Neural progenitor cell (in vitro differentiated cells): ENCODE data around the gene SIX3. TPM values are rescaled to one million over a fixed set of nuclear protein-coding genes. Genes with fewer than 3 reads are reported as not detected.

ENCODE experiments used
- DNase-seq: peaks from one replicate; pipeline ENCODE4 v3.0.0-alpha.2; 2016; ENCODE audit warnings: low spot score
- H2AFZ ChIP-seq: fragments of 200-600 bp; sonication (generic); replicated peaks from 2 replicates; pipeline ENCODE4 v1.6.1; 2016; ENCODE audit warnings: antibody characterized with exemption
- H3F3A ChIP-seq: fragments of 200-600 bp; sonication (generic); 2 replicates; pipeline ENCODE4 v1.6.1; 2016; ENCODE audit warnings: antibody characterized with exemption, low read depth
- H3K27ac ChIP-seq: fragments of 200-600 bp; sonication (generic); 2 replicates; pipeline ENCODE4 v1.5.1; 2016; ENCODE audit warnings: mild to moderate bottlenecking
- H3K27me3 ChIP-seq: fragments of 200-600 bp; sonication (generic); 2 replicates; pipeline ENCODE4 v1.6.1; 2016; ENCODE audit warnings: mild to moderate bottlenecking, moderate library complexity
- H3K36me3 ChIP-seq: fragments of 200-600 bp; sonication (generic); 2 replicates; pipeline ENCODE4 v1.5.1; 2016
- H3K4me1 ChIP-seq: fragments of 200-600 bp; sonication (generic); 2 replicates; pipeline ENCODE4 v1.6.1; 2016; ENCODE audit warnings: mixed run types
- H3K4me2 ChIP-seq: fragments of 200-600 bp; sonication (generic); 2 replicates; pipeline ENCODE4 v1.6.1; 2016
- H3K4me3 ChIP-seq: fragments of 200-600 bp; sonication (generic); 2 replicates; pipeline ENCODE4 v1.5.1; 2016
- H3K79me2 ChIP-seq: fragments of 200-600 bp; sonication (generic); 2 replicates; pipeline ENCODE4 v1.6.1; 2016; ENCODE audit warnings: low read depth
- H3K9ac ChIP-seq: fragments of 200-600 bp; sonication (generic); 2 replicates; pipeline ENCODE4 v1.6.1; 2016
- H3K9me3 ChIP-seq: fragments of 200-600 bp; sonication (generic); 2 replicates; pipeline ENCODE4 v1.5.1; 2016; ENCODE audit warnings: low read depth
- H4K20me1 ChIP-seq: fragments of 200-600 bp; sonication (generic); 2 replicates; pipeline ENCODE4 v1.6.1; 2016; ENCODE audit warnings: low read depth
- H3K27ac Mint-ChIP-seq: 3 replicates; pipeline ENCODE4 v1.8.0; 2021; ENCODE audit warnings: mixed read lengths
- H3K27me3 Mint-ChIP-seq: 2 replicates; pipeline ENCODE4 v1.8.0; 2022; ENCODE audit warnings: low read depth, mild to moderate bottlenecking, inconsistent platforms, moderate library complexity, mixed read lengths; ENCODE audit not compliant: insufficient read depth
- H3K36me3 Mint-ChIP-seq: 3 replicates; pipeline ENCODE4 v1.8.0; 2021; ENCODE audit warnings: mixed read lengths
- H3K4me1 Mint-ChIP-seq: 3 replicates; pipeline ENCODE4 v1.8.0; 2021; ENCODE audit warnings: mixed read lengths
- H3K4me3 Mint-ChIP-seq: 3 replicates; pipeline ENCODE4 v1.8.0; 2021; ENCODE audit warnings: mild to moderate bottlenecking, moderate library complexity, mixed read lengths
- H3K9me3 Mint-ChIP-seq: 3 replicates; pipeline ENCODE4 v1.8.0; 2020; ENCODE audit warnings: mixed read lengths
- CTCF ChIP-seq: fragments of 200-600 bp; sonication (generic); IDR thresholded peaks from 2 replicates; pipeline ENCODE4 v1.5.1; 2017; ENCODE audit warnings: antibody characterized with exemption, mild to moderate bottlenecking
- EZH2 ChIP-seq: fragments of 200-600 bp; sonication (generic); IDR thresholded peaks from 2 replicates; pipeline ENCODE4 v1.6.1; 2017; ENCODE audit warnings: antibody characterized with exemption, mild to moderate bottlenecking, moderate library complexity
- EZH2phosphoT487 ChIP-seq: fragments of 200-600 bp; sonication (generic); IDR thresholded peaks from 2 replicates; pipeline ENCODE4 v1.6.1; 2017; ENCODE audit warnings: antibody characterized with exemption
- total RNA-seq: library from RNA; depleted of rRNA; stranded (reverse); fragments of >200 nt; gene quantifications from 2 replicates; pipeline ENCODE4 v1.2.3, GENCODE V29; 2015; ENCODE audit warnings: low replicate concordance

SIX3 gene
- total RNA-seq, 1 donor from 2014 or later = 14.5 TPM

GRCh38 chr2:44929159-44929734 lies 12.3 kb upstream of the SIX3 start:
- H3K4me3 Mint-ChIP-seq = no peak overlapping the region
- H3K36me3 Mint-ChIP-seq = no peaks in the 10 kb centered on the region
- DNase-seq = no peak
- H3K27ac Mint-ChIP-seq = no peak overlapping the region
- H3F3A ChIP-seq = peaks cover 81% of the 10 kb centered on the region
- H3K9me3 Mint-ChIP-seq = peaks cover 8% of the 10 kb centered on the region
- H3K9me3 ChIP-seq = no peaks in the 10 kb centered on the region
- H3K4me1 Mint-ChIP-seq = peaks cover 31% of the 10 kb centered on the region
- H3K36me3 ChIP-seq = no peaks in the 10 kb centered on the region
- no peak overlapping the region for H2AFZ ChIP-seq
- H3K27me3 ChIP-seq = peaks cover 97% of the 10 kb centered on the region
- H3K27ac ChIP-seq = no peak overlapping the region
- peaks cover 85% of the 10 kb centered on the region for H4K20me1 ChIP-seq
- H3K27me3 Mint-ChIP-seq = peaks cover 85% of the 10 kb centered on the region
- H3K4me1 ChIP-seq = peaks cover 91% of the 10 kb centered on the region
- H3K79me2 ChIP-seq = peaks cover 98% of the 10 kb centered on the region
- no peak for TF ChIP-seq EZH2phosphoT487
- TF ChIP-seq EZH2 = no peak
- H3K4me3 ChIP-seq = peak overlapping the region; percentile 42
- peak overlapping the region; percentile 82 for H3K4me2 ChIP-seq
- no peak overlapping the region for H3K9ac ChIP-seq

GRCh38 chr2:44929735-44930273 lies 11.7 kb upstream of the SIX3 start:
- no peak overlapping the region for H3K9ac ChIP-seq
- H3K4me3 Mint-ChIP-seq = peak overlapping the region; percentile 50
- peak overlapping the region; percentile 42 for H3K4me3 ChIP-seq

GRCh38 chr2:44930274-44931197 lies 11.0 kb upstream of the SIX3 start:
- H3K9me3 ChIP-seq = no peaks in the 10 kb centered on the region
- H3K4me3 ChIP-seq = peak overlapping the region; percentile 42
- H3K27ac Mint-ChIP-seq = no peak overlapping the region
- peaks cover 77% of the 10 kb centered on the region for H3F3A ChIP-seq
- no peak overlapping the region for H2AFZ ChIP-seq
- H3K4me1 Mint-ChIP-seq = peaks cover 36% of the 10 kb centered on the region
- H3K27me3 ChIP-seq = peaks cover 100% of the 10 kb centered on the region
- H4K20me1 ChIP-seq = peaks cover 83% of the 10 kb centered on the region
- H3K4me2 ChIP-seq = peak overlapping the region; percentile 82
- H3K79me2 ChIP-seq = peaks cover 99% of the 10 kb centered on the region
- peak overlapping the region; percentile 57 for H3K4me3 Mint-ChIP-seq
- no peak overlapping the region for H3K27ac ChIP-seq
- H3K27me3 Mint-ChIP-seq = peaks cover 84% of the 10 kb centered on the region
- H3K36me3 Mint-ChIP-seq = no peaks in the 10 kb centered on the region
- DNase-seq = peak; percentile 68
- peaks cover 78% of the 10 kb centered on the region for H3K4me1 ChIP-seq
- peaks cover 8% of the 10 kb centered on the region for H3K9me3 Mint-ChIP-seq
- H3K9ac ChIP-seq = no peak overlapping the region
- H3K36me3 ChIP-seq = no peaks in the 10 kb centered on the region
- TF ChIP-seq EZH2 = peak; percentile 78
- no peak for TF ChIP-seq CTCF
- TF ChIP-seq EZH2phosphoT487 = peak; percentile 43

More at GRCh38 chr2:44929735-44930273, 11.7 kb upstream of the SIX3 start:
- H3K9me3 Mint-ChIP-seq = peaks cover 8% of the 10 kb centered on the region
- Histone ChIP-seq H3K27ac (no peak overlapping the region), H3K4me2 (peak overlapping the region; percentile 82), H4K20me1 (peaks cover 84% of the 10 kb centered on the region), H3K36me3 (no peaks in the 10 kb centered on the region), H2AFZ (no peak overlapping the region), H3F3A (peaks cover 77% of the 10 kb centered on the region), H3K4me1 (peaks cover 86% of the 10 kb centered on the region), H3K79me2 (peaks cover 99% of the 10 kb centered on the region), H3K27me3 (peaks cover 100% of the 10 kb centered on the region), H3K9me3 (no peaks in the 10 kb centered on the region)
- H3K36me3 Mint-ChIP-seq = no peaks in the 10 kb centered on the region
- DNase-seq = peak; percentile 81
- H3K4me1 Mint-ChIP-seq = peaks cover 31% of the 10 kb centered on the region
- peaks cover 84% of the 10 kb centered on the region for H3K27me3 Mint-ChIP-seq
- no peak for TF ChIP-seq CTCF
- no peak for TF ChIP-seq EZH2
- peak; percentile 37 for TF ChIP-seq EZH2phosphoT487
- no peak overlapping the region for H3K27ac Mint-ChIP-seq
